Left ventricle myocardium superior (tissue), 1 donor: Measurements from ENCODE around the gene BRF1. TPM values are rescaled to one million over a fixed set of nuclear protein-coding genes. Genes with fewer than 3 reads are reported as not detected.
"Not testable (repeated sequence)": the region's sequence is repeated elsewhere in the genome, so short reads cannot be mapped to it uniquely, and the experiment has no call there.

ENCODE experiments used
- ATAC-seq: fragments of 200-7000 bp; cut with Tn5 transposase; one replicate; pipeline ENCODE4 v1.9.1; 2020; ENCODE audit warnings: mild to moderate bottlenecking, moderate library complexity
- DNase-seq: peaks from one replicate; pipeline ENCODE4 v3.0.0-alpha.2; 2020
- intact Hi-C: fragments of 100-400 bp; cut with micrococcal nuclease; formaldehyde crosslinking; loops from one replicate; pipeline ENCODE4 v1.11.0; 2022
- total RNA-seq: library from RNA; stranded (reverse); fragmentation: NEBNext Ultra II Directional; extraction: Animal tissue kit (Norgen Biotek cat#: 25700); gene quantifications from one replicate; pipeline ENCODE4 v1.2.1, GENCODE V29; 2021
- donor health status: DM: no; HTN: yes; CAD: no; lungs with severe emphysema.

BRF1 gene
- total RNA-seq, 1 donor from 2014 or later: 20.3 TPM

- intact Hi-C loops: no loop called here
- DNase-seq (peak; percentile 100), ATAC-seq (peak; percentile 95)
Observed at GRCh38 chr14:105301103-105301914, 508 bp upstream of the BRF1 start.

GRCh38 chr14:105299654-105300541, 903 bp downstream of the BRF1 start:
- no peak for ATAC-seq
- intact Hi-C loops: no loop called here

GRCh38 chr14:105297311-105297710, 3.5 kb downstream of the BRF1 start:
- ATAC-seq, intact Hi-C loops, DNase-seq: not testable (repeated sequence)

More at GRCh38 chr14:105299654-105300541, 903 bp downstream of the BRF1 start:
- no peak for DNase-seq

GRCh38 chr14:105294142-105294597, 6.6 kb downstream of the BRF1 start:
- intact Hi-C loops: no loop called here
- ATAC-seq: peak; percentile 98
- DNase-seq: peak; percentile 88

GRCh38 chr14:105292826-105293711, 7.7 kb downstream of the BRF1 start:
- intact Hi-C loops: no loop called here
- DNase-seq (no peak), ATAC-seq (no peak)

- intact Hi-C loops: no loop called here
- no peak for ATAC-seq
- no peak for DNase-seq
Observed at GRCh38 chr14:105290621-105291346, 10.0 kb downstream of the BRF1 start.

GRCh38 chr14:105288936-105289335, 11.9 kb downstream of the BRF1 start:
- ATAC-seq, DNase-seq, intact Hi-C loops: not testable (repeated sequence)

GRCh38 chr14:105287249-105288102, 13.3 kb downstream of the BRF1 start:
- no peak for DNase-seq
- intact Hi-C loops: no loop called here

GRCh38 chr14:105286759-105287144, 14.0 kb downstream of the BRF1 start:
- DNase-seq (no peak), ATAC-seq (no peak)
- intact Hi-C loops: no loop called here

More at GRCh38 chr14:105287249-105288102, 13.3 kb downstream of the BRF1 start:
- no peak for ATAC-seq

GRCh38 chr14:105285174-105285573, 15.6 kb downstream of the BRF1 start:
- intact Hi-C loops: no loop called here
- no peak for ATAC-seq

GRCh38 chr14:105283899-105284298, 16.9 kb downstream of the BRF1 start:
- intact Hi-C loops: no loop called here
- DNase-seq (no peak), ATAC-seq (no peak)

More at GRCh38 chr14:105285174-105285573, 15.6 kb downstream of the BRF1 start:
- no peak for DNase-seq

GRCh38 chr14:105283028-105283427, 17.8 kb downstream of the BRF1 start:
- ATAC-seq (no peak), DNase-seq (no peak)
- intact Hi-C loops: no loop called here

GRCh38 chr14:105282098-105282725, 18.6 kb downstream of the BRF1 start:
- intact Hi-C loops: no loop called here
- ATAC-seq: no peak
- DNase-seq: no peak

- DNase-seq (no peak), ATAC-seq (peak; percentile 36)
- intact Hi-C loops: no loop called here
Observed at GRCh38 chr14:105281371-105282097, 19.3 kb downstream of the BRF1 start.

GRCh38 chr14:105280525-105280924, 20.3 kb downstream of the BRF1 start:
- intact Hi-C loops: no loop called here
- no peak for DNase-seq
- no peak for ATAC-seq

GRCh38 chr14:105279642-105280361, 21.0 kb downstream of the BRF1 start:
- no peak for DNase-seq
- intact Hi-C loops: no loop called here
- no peak for ATAC-seq
